ENCODE measurements around the gene MCC.

MCC gene

DNA sequence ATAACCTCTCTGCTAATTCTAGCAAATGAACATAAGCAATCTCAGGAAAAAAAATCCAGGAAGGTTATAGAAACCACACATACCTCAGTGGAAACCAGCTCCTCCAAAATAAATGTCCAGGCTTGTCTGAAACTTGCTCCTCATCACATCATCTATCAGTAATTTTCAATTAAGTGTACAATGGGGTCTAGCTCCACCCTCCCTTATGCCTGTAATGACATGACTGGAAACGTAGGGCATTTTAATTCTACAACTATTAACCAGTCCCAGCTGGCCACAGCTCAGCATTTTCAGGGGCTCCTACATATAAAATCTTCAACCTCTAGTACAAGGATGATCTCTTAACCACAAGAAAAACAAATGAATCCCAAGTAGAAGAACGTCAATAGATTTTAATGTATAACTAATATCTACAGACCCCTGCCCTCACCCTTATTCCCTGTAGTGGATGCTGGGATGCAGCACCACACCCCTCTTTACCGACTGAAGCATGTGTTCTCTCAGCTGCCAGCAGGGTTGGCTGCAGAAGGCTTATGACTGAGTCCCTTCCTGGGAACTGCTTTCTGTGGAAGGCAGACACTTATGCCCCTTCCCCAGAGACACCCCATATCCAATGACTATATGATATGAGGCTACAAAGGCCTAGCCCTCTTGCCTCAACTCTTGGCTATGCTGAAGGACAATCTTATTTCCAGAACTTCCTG, 60.2 kb downstream of the MCC start:
- TF ChIP-seq FOXP2 (optimal IDR thresholded peaks at IDR 0.05; ENCODE audit: borderline replicate concordance, extremely low read depth, extremely low read length, insufficient read depth) (no peak), POLR2AphosphoS5 (IDR thresholded peaks at IDR 0.05; ENCODE audit: low read depth, low read length) (no peak), SIN3A (IDR thresholded peaks at IDR 0.05; ENCODE audit: borderline replicate concordance, insufficient read depth, low read length) (no peak), TAF1 (IDR thresholded peaks at IDR 0.05; ENCODE audit: borderline replicate concordance, insufficient read depth, low read length) (no peak)
- TF ChIP-seq, protein P1, sequence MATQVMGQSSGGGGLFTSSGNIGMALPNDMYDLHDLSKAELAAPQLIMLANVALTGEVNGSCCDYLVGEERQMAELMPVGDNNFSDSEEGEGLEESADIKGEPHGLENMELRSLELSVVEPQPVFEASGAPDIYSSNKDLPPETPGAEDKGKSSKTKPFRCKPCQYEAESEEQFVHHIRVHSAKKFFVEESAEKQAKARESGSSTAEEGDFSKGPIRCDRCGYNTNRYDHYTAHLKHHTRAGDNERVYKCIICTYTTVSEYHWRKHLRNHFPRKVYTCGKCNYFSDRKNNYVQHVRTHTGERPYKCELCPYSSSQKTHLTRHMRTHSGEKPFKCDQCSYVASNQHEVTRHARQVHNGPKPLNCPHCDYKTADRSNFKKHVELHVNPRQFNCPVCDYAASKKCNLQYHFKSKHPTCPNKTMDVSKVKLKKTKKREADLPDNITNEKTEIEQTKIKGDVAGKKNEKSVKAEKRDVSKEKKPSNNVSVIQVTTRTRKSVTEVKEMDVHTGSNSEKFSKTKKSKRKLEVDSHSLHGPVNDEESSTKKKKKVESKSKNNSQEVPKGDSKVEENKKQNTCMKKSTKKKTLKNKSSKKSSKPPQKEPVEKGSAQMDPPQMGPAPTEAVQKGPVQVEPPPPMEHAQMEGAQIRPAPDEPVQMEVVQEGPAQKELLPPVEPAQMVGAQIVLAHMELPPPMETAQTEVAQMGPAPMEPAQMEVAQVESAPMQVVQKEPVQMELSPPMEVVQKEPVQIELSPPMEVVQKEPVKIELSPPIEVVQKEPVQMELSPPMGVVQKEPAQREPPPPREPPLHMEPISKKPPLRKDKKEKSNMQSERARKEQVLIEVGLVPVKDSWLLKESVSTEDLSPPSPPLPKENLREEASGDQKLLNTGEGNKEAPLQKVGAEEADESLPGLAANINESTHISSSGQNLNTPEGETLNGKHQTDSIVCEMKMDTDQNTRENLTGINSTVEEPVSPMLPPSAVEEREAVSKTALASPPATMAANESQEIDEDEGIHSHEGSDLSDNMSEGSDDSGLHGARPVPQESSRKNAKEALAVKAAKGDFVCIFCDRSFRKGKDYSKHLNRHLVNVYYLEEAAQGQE (IDR thresholded peaks at IDR 0.05; ENCODE audit: insufficient read depth in 1 of 2, low read depth in 2 of 2, low read length in 2 of 2): no peak

DNA sequence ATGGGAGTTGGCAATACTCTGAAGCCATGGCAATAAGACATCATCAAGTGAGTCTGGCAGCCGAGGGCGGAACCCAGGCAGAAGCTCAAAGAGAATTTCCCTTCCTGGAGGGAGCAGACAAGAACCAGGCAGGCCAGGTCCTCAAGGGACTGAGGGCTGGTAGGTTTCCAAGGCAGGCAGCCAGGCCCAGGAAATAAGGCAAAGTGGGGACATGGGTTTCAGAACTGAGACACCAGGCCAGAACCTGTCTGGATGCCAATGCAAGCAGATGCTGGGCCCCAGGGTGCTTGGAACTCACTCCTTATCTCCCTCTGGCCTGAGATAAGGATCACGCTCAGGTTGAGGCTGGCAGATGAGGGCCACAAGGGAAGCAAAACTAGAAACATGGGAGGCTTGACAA, 62.3 kb downstream of the MCC start:
- TF ChIP-seq SIN3A (IDR thresholded peaks at IDR 0.05; ENCODE audit: borderline replicate concordance, insufficient read depth, low read length) (no peak), TAF1 (IDR thresholded peaks at IDR 0.05; ENCODE audit: borderline replicate concordance, insufficient read depth, low read length) (no peak)

DNA sequence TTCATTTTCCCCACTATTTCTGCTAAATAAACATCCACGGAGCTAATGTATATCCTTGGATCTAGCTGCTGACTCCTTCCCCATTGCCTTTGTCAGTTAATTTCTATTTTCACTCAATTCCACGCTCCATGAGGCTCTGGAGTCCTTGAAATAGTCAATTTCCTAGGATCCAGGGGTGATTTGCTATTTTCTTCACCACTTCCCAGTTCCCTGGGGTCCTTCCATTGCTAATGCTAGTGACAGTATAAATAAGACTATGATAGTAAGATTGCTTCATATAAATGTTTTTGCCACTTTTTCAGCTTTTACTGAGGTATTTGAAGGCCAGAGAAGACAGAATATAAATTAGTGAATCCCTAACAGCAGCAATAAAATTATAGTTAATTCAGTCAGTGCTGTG, 66.6 kb downstream of the MCC start:
- TF ChIP-seq TAF1 (IDR thresholded peaks at IDR 0.05; ENCODE audit: borderline replicate concordance, insufficient read depth, low read length): no peak
- TF ChIP-seq, protein P1 (IDR thresholded peaks at IDR 0.05; ENCODE audit: insufficient read depth in 1 of 2, low read depth in 2 of 2, low read length in 2 of 2): no peak
- no peak for TF ChIP-seq POLR2AphosphoS5 (IDR thresholded peaks at IDR 0.05; ENCODE audit: low read depth, low read length)
- TF ChIP-seq SIN3A (IDR thresholded peaks at IDR 0.05; ENCODE audit: borderline replicate concordance, insufficient read depth, low read length): no peak
- TF ChIP-seq FOXP2 (optimal IDR thresholded peaks at IDR 0.05; ENCODE audit: borderline replicate concordance, extremely low read depth, extremely low read length, insufficient read depth): no peak

DNA sequence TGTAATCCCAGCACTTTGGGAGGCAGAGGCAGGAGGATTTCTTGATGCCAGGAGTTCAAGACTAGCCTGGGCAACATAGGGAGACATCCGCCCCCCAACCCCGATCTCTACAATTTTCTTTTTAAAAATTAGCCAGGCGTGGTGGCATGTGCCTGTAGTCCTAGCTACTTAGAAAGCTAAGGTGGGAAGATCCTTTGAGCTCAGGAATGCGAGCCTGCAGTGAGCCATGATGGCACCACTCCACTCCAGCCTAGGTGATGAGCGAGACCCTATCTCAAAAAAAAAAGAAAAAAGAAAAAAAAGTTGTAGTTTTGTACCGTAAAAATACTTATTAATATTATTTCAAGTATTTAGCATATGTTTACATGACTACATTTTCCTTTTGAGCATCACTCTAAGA, 82.7 kb downstream of the MCC start:
- TF ChIP-seq TAF1 (IDR thresholded peaks at IDR 0.05; ENCODE audit: borderline replicate concordance, insufficient read depth, low read length) (no peak), POLR2AphosphoS5 (IDR thresholded peaks at IDR 0.05; ENCODE audit: low read depth, low read length) (no peak), SIN3A (IDR thresholded peaks at IDR 0.05; ENCODE audit: borderline replicate concordance, insufficient read depth, low read length) (no peak), FOXP2 (optimal IDR thresholded peaks at IDR 0.05; ENCODE audit: borderline replicate concordance, extremely low read depth, extremely low read length, insufficient read depth) (no peak)
- TF ChIP-seq, protein P1 (IDR thresholded peaks at IDR 0.05; ENCODE audit: insufficient read depth in 1 of 2, low read depth in 2 of 2, low read length in 2 of 2): no peak

DNA sequence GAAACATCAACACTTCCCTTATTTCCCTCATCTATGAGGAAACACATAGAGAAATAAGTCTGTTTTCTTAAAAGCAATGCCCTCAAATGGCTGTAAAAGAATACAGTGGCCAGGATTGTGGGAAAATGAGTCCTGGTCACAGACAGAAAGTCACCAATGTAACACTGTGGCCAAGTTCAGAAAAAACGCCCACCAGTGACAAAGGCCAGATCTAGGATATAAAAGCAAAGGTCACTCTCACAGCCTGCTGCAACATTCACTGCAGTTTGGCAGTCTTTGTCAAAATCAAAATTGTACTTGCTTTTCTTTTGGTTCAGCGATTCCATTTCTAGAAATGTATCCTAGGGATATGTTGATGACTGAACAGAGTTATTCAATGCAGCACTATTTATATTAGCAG, 84.0 kb downstream of the MCC start:
- TF ChIP-seq TAF1 (IDR thresholded peaks at IDR 0.05; ENCODE audit: borderline replicate concordance, insufficient read depth, low read length): no peak
- no peak for TF ChIP-seq POLR2AphosphoS5 (IDR thresholded peaks at IDR 0.05; ENCODE audit: low read depth, low read length)
- TF ChIP-seq, protein P1 (IDR thresholded peaks at IDR 0.05; ENCODE audit: insufficient read depth in 1 of 2, low read depth in 2 of 2, low read length in 2 of 2): no peak
- no peak for TF ChIP-seq SIN3A (IDR thresholded peaks at IDR 0.05; ENCODE audit: borderline replicate concordance, insufficient read depth, low read length)
- no peak for TF ChIP-seq FOXP2 (optimal IDR thresholded peaks at IDR 0.05; ENCODE audit: borderline replicate concordance, extremely low read depth, extremely low read length, insufficient read depth)
